ENCODE data around the gene LRRC25. TPM values are rescaled to one million over a fixed set of nuclear protein-coding genes. Genes with fewer than 3 reads are reported as not detected.

Gene LRRC25
- total RNA-seq, 1 experiment from 2014 or later: not detected

- DNase-seq: no peak
- Histone ChIP-seq H3K27ac (ENCODE audit: insufficient read length, low read depth, low read length) (no peak overlapping the region), H2AFZ (ENCODE audit: low read length) (no peak overlapping the region), H2BK20ac (ENCODE audit: low read depth, low read length, poor library complexity, severe bottlenecking) (no peak overlapping the region), H4K8ac (replicated peaks; ENCODE audit: insufficient read length, low read depth, low read length) (no peak overlapping the region), H3K27me3 (ENCODE audit: insufficient read depth, low read length) (no peaks in the 10 kb centered on the region), H4K20me1 (ENCODE audit: control insufficient read depth, insufficient read depth, insufficient read length) (no peaks in the 10 kb centered on the region), H3K4me1 (ENCODE audit: insufficient read depth, low read length) (0 out of 2 replicates have a peak, but pooled peaks cover 2% of the 10 kb centered on the region), H4K91ac (ENCODE audit: insufficient read length, low read depth, low read length) (no peak overlapping the region), H2BK15ac (ENCODE audit: low read depth, low read length) (no peak overlapping the region), H3K23ac (ENCODE audit: insufficient read length, low read depth, low read length) (no peak overlapping the region), H3K79me1 (ENCODE audit: insufficient read depth, low read depth, low read length, poor library complexity, severe bottlenecking) (no peaks in the 10 kb centered on the region), H3K4me2 (ENCODE audit: insufficient read depth, insufficient read length, low read length) (no peak overlapping the region), H3K18ac (ENCODE audit: insufficient read length, low read depth, low read length) (no peak overlapping the region), H3K79me2 (ENCODE audit: insufficient read depth, low read length) (no peaks in the 10 kb centered on the region), H3K9me3 (ENCODE audit: control insufficient read depth, low read depth, low read length) (no peaks in the 10 kb centered on the region), H4K5ac (ENCODE audit: insufficient read length, low read depth, low read length) (no peak overlapping the region), H3K9ac (ENCODE audit: extremely low read depth, insufficient read length, low read length) (no peak overlapping the region), H3K23me2 (ENCODE audit: insufficient read length, low read depth, low read length, poor library complexity, severe bottlenecking) (no peaks in the 10 kb centered on the region), H3T11ph (ENCODE audit: low read length) (no peak overlapping the region), H2BK120ac (ENCODE audit: low read depth, low read length, poor library complexity, severe bottlenecking) (no peak overlapping the region), H3K56ac (ENCODE audit: insufficient read length, low read depth, low read length) (no peak overlapping the region), H2BK5ac (ENCODE audit: insufficient read length, low read length) (no peak overlapping the region), H2BK12ac (ENCODE audit: insufficient read length, low read depth, low read length) (peak overlapping the region; percentile 58), H3K14ac (ENCODE audit: insufficient read depth, low read length) (no peak overlapping the region), H2AK5ac (ENCODE audit: insufficient read length, low read length) (no peak overlapping the region), H3K4ac (ENCODE audit: low read depth, low read length) (no peak overlapping the region; the same call in 1 of the 2 replicates)
- peak overlapping the region; percentile 87 to 92 (median 87); a peak in 5 of 7 replicates for H3K27ac Mint-ChIP-seq
- H3K9me3 Mint-ChIP-seq: no peaks in the 10 kb centered on the region; a peak in 1 of 5 replicates
- peaks cover 23 to 35% of the 10 kb centered on the region in 2 experiments for H3K4me1 Mint-ChIP-seq
- H3K36me3 Mint-ChIP-seq (ENCODE audit: insufficient read depth in 1 of 3, low read depth in 3 of 3): peaks cover 0 to 55% (median 3%) of the 10 kb centered on the region in 3 experiments; a peak in 5 of 7 replicates
- no peaks in the 10 kb centered on the region; the same call in 1 of the 2 replicates for H3K27me3 Mint-ChIP-seq (ENCODE audit: low read depth)
- TF ChIP-seq CTCF (conservative IDR thresholded peaks at IDR 0.05): no peak
- WGBS (ENCODE audit: extremely low coverage, insufficient read length, low lambda C conversion rate): no CpG with 5 or more reads among the region's 2 CpGs
- no peak overlapping the region for H3K4me3 Mint-ChIP-seq
Observed at GRCh38 chr19:18366021-18366435, 31.4 kb downstream of the LRRC25 start.
